Transverse colon (tissue), 4 donors: Measurements from ENCODE around the gene TMEM14C.

Experiments
- CTCF ChIP-seq, 5 experiments: fragments of 200-600 bp in 3 of 5; fragments of 450-650 bp in 2 of 5; sonication (generic) in 3 of 5; IDR thresholded peaks; 1 replicate in 2 of 5; 2 replicates in 3 of 5; pipeline ENCODE4 v1.5.1; 2016 to 2017; ENCODE audit warnings: antibody characterized with exemption in 5 of 5, inconsistent platforms in 3 of 5, mild to moderate bottlenecking in 2 of 5, moderate library complexity in 1 of 5
- EP300 ChIP-seq: sonication (generic); formaldehyde crosslinking; IDR thresholded peaks from one replicate; pipeline ENCODE4 v1.6.1; 2017; ENCODE audit warnings: antibody characterized with exemption, low read depth
- POLR2AphosphoS5 ChIP-seq, 3 donors: sonication (generic); formaldehyde crosslinking; IDR thresholded peaks; one replicate each; pipeline ENCODE4 v1.6.1; 2016; ENCODE audit warnings: antibody characterized with exemption in 3 of 3

GRCh38 chr6:10681795-10682194 lies 41.1 kb upstream of the TMEM14C start:
- TF ChIP-seq CTCF (IDR thresholded peaks at IDR 0.05), result no peak
- TF ChIP-seq POLR2AphosphoS5 (IDR thresholded peaks at IDR 0.05), result no peak
- no peak for TF ChIP-seq EP300
